WTC11 (cell line): ENCODE results near the gene CNOT6L.

ENCODE experiments used
- FOXK1 ChIP-seq: sonication (generic); formaldehyde crosslinking; IDR thresholded peaks from 2 replicates; pipeline ENCODE4 v1.8.0; 2022; ENCODE audit warnings: mild to moderate bottlenecking, moderate library complexity, missing genetic modification reagents
- KAT7 ChIP-seq: sonication (generic); formaldehyde crosslinking; IDR thresholded peaks from 2 replicates; pipeline ENCODE4 v1.8.1; 2023; ENCODE audit warnings: missing genetic modification reagents, mild to moderate bottlenecking, borderline replicate concordance
- MXD4 ChIP-seq: fragments of 250-450 bp; sonication (Bioruptor Pico); IDR thresholded peaks from 2 replicates; pipeline ENCODE4 v1.8.0; 2021; ENCODE audit warnings: mild to moderate bottlenecking, moderate library complexity, borderline replicate concordance
- NR2C2 ChIP-seq: sonication (generic); formaldehyde crosslinking; IDR thresholded peaks from 2 replicates; pipeline ENCODE4 v1.8.0; 2022; ENCODE audit warnings: mild to moderate bottlenecking, missing genetic modification reagents
- RORB ChIP-seq: fragments of 250-450 bp; sonication (Bioruptor Pico); IDR thresholded peaks from 2 replicates; pipeline ENCODE4 v1.9.0; 2021; ENCODE audit warnings: mild to moderate bottlenecking
- SMAD4 ChIP-seq: sonication (generic); formaldehyde crosslinking; IDR thresholded peaks from 2 replicates; pipeline ENCODE4 v1.8.0; 2022; ENCODE audit warnings: mild to moderate bottlenecking, missing genetic modification reagents
- SP1 ChIP-seq: sonication (generic); formaldehyde crosslinking; conservative IDR thresholded peaks from 2 replicates; pipeline ENCODE4 v1.8.1; 2022; ENCODE audit warnings: missing genetic modification reagents
- TF ChIP-seq, protein P1 (sequence below): fragments of 200-600 bp; IDR thresholded peaks from 2 replicates; pipeline ENCODE4 v1.8.0; 2022; ENCODE audit warnings: antibody characterized with exemption
- TF ChIP-seq, protein P2 (sequence below): sonication (generic); formaldehyde crosslinking; conservative IDR thresholded peaks from 2 replicates; pipeline ENCODE4 v1.8.1; 2022; ENCODE audit warnings: mild to moderate bottlenecking, missing genetic modification reagents

DNA sequence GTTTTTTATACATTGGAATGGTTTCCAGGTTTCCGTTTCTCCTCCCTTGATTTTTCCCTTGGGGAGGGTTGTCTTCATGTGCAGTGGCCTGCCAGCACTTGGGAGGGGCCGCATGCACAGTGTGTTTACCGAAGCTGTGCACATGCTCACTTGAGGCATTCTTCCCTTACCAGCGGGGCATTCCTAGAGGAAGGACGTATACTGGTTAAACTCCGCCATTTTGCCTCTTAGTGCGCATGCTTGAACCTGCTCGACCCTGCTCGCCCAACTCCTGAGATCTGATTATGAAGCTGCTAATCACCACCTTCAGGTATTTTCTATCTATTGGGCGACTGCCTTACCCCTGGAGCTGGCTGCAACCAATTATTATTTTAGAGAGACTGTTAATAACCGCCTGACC, 137.4 kb downstream of the CNOT6L start:
- TF ChIP-seq SMAD4 (CRISPR knock-in tag) (no peak), SP1 (CRISPR knock-in tag) (no peak), RORB (no peak), MXD4 (no peak), FOXK1 (CRISPR knock-in tag) (no peak), KAT7 (CRISPR knock-in tag) (no peak), NR2C2 (CRISPR knock-in tag) (no peak)
- TF ChIP-seq, protein P1, sequence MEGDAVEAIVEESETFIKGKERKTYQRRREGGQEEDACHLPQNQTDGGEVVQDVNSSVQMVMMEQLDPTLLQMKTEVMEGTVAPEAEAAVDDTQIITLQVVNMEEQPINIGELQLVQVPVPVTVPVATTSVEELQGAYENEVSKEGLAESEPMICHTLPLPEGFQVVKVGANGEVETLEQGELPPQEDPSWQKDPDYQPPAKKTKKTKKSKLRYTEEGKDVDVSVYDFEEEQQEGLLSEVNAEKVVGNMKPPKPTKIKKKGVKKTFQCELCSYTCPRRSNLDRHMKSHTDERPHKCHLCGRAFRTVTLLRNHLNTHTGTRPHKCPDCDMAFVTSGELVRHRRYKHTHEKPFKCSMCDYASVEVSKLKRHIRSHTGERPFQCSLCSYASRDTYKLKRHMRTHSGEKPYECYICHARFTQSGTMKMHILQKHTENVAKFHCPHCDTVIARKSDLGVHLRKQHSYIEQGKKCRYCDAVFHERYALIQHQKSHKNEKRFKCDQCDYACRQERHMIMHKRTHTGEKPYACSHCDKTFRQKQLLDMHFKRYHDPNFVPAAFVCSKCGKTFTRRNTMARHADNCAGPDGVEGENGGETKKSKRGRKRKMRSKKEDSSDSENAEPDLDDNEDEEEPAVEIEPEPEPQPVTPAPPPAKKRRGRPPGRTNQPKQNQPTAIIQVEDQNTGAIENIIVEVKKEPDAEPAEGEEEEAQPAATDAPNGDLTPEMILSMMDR = no peak
- TF ChIP-seq, protein P2, sequence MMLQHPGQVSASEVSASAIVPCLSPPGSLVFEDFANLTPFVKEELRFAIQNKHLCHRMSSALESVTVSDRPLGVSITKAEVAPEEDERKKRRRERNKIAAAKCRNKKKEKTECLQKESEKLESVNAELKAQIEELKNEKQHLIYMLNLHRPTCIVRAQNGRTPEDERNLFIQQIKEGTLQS = no peak
